ENCODE measurements around the gene MGAT5B.
A peak's percentile ranks its signal among the peaks of the same experiment; 100 is the strongest.
"Not testable (repeated sequence)": the region's sequence is repeated elsewhere in the genome, so short reads cannot be mapped to it uniquely, and the experiment has no call there.

Gene MGAT5B

DNA sequence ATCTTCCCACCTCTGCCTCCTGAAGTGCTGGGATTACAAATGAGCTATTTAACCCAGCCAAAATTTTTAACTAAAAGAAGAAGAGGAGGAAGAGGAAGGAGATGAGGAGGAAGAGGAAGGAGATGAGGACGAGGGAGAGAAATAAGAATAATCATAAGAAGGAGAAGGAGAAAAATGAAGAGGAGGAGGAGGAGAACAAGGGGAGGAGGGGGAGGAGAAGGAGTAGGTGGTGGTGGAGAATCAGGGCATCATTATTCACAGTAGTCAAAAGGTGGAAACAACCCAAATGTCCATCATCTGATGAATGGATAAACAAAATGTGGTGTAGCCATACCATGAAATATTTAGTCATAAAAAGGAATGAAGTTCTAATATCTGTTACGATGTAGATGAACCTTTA, 21.2 kb upstream of the MGAT5B start:
- no peak for DNase-seq (ENCODE audit: low read depth in 2 of 2)

DNA sequence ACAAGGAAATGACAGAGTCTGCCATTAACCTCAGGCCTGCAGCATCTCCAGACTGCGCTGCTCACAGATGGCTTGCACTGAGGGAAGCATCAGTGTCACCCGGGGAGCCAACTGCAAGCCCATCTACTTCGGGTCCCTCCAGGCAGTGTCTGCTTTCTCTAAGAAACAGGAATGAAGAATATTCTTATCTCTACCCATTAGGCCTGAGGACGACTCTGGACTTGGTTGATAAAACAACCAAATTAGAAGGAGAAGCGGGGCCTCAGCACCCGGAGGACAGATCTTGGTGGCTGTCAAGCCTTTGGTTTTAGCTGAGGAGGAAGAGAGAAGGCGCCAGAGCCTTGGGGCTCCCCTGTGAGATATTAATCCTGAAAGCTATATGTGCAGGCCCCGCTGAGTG, 19.5 kb upstream of the MGAT5B start:
- DNase-seq (ENCODE audit: low read depth in 2 of 2): no peak

- DNase-seq (ENCODE audit: low read depth in 2 of 2): not testable (repeated sequence)
Observed at GRCh38 chr17:76849160-76849559, 19.0 kb upstream of the MGAT5B start.

GRCh38 chr17:76852843-76853242, 15.4 kb upstream of the MGAT5B start:
- DNase-seq (ENCODE audit: low read depth in 2 of 2): no peak

- DNase-seq (ENCODE audit: low read depth in 2 of 2): no peak
Observed at GRCh38 chr17:76855105-76855504, 13.1 kb upstream of the MGAT5B start.

- no peak for DNase-seq (ENCODE audit: low read depth in 2 of 2)
Observed at GRCh38 chr17:76862079-76862478, 6.1 kb upstream of the MGAT5B start.

- no peak for DNase-seq (ENCODE audit: low read depth in 2 of 2)
Observed at GRCh38 chr17:76862494-76862893, 5.7 kb upstream of the MGAT5B start.

DNA sequence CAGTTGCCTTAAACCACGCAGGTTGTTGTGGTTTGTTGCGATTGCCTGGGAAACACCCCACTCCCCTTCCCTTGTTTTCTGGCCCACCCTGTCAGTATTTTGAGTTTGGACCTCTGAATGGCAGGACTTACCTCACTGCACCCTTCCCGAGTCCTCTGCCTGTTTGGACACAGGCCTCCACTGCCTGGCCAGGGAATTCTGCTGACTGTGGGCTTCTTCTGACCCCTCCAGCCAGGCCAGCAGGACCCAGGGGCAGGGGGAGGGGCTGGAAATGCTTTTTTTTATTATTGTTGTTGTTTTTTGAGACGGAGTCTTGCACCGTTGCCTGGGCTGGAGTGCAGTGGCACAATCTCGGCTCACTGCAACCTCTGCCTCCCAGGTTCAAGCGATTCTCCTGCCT, 4.2 kb upstream of the MGAT5B start:
- no peak for DNase-seq (ENCODE audit: low read depth in 2 of 2)

GRCh38 chr17:76865174-76865573, 3.0 kb upstream of the MGAT5B start:
- DNase-seq (ENCODE audit: low read depth in 2 of 2): no peak

- DNase-seq (ENCODE audit: low read depth in 2 of 2): no peak
Observed at GRCh38 chr17:76866203-76866602, 2.0 kb upstream of the MGAT5B start.

- DNase-seq (ENCODE audit: low read depth in 2 of 2): no peak
Observed at GRCh38 chr17:76866774-76867577, 1.2 kb upstream of the MGAT5B start.

DNA sequence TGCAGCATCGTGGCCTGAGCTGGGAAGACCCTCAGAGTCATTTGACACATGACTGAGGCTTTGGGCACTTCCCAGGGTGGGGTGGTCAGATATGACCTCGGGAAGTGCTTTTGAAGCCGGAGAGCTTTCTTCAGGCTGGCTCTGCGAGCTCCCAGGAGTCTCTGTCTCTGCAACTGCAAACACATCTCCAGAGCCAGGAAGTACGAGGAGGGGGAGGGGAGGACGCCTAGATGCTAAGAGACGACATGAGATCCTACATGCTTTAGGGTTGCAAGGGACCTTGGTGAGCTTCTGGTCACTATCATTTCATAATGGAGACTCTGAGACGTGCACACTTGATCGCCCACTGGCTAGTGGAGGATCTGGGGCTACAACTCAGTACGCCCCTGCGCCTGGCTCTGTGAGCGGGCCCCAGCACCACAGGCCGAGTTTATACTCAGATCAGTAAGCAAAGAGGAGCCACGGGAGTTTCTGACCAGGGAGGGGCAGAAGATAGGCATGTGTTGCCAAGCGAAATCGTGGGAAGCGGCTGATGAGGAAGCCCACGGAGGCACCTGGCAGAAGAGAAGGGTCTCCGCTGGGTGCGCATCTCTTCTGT, 527 bp upstream of the MGAT5B start:
- DNase-seq (ENCODE audit: low read depth in 2 of 2): no peak

DNA sequence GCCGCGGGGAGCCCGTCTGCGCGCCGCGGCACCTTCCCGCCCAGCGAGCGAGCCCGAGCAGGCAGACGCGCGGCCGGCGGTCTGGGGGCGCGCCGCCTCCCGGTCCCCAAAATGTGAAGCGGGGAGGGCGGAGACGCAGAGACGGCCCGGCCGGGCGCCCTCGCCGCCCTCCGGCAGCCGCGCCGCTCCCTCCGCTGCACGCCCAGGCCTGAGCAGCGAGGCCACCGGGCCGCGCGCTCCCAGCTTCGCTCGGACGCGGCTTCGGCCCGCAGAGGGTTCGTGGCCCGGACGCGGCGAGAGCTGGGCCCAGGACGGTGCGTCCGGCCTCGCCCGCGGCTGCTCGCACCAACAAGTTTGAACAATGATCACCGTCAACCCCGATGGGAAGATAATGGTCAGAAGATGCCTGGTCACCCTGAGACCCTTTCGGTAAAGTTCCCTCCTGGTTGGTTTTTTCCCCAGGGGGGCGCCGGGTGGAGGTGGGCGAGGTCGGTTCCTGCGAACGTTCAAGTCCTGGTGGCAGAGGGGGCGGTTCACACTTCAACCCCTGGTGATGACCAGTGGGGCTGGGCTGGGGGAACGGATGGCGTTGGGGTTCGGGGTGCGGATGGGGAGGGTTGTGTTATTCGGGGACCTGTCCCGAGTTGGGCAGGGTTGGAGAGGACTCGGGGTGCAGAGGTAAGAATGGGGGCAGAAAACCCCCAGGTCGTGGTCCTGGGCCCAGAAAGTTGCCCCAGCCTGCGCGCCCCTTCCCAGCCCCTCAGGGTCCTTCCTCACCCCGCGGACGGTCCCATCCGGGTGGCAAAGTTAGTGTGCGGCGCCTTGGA, 678 bp downstream of the MGAT5B start:
- no peak for DNase-seq (ENCODE audit: low read depth in 2 of 2)

DNA sequence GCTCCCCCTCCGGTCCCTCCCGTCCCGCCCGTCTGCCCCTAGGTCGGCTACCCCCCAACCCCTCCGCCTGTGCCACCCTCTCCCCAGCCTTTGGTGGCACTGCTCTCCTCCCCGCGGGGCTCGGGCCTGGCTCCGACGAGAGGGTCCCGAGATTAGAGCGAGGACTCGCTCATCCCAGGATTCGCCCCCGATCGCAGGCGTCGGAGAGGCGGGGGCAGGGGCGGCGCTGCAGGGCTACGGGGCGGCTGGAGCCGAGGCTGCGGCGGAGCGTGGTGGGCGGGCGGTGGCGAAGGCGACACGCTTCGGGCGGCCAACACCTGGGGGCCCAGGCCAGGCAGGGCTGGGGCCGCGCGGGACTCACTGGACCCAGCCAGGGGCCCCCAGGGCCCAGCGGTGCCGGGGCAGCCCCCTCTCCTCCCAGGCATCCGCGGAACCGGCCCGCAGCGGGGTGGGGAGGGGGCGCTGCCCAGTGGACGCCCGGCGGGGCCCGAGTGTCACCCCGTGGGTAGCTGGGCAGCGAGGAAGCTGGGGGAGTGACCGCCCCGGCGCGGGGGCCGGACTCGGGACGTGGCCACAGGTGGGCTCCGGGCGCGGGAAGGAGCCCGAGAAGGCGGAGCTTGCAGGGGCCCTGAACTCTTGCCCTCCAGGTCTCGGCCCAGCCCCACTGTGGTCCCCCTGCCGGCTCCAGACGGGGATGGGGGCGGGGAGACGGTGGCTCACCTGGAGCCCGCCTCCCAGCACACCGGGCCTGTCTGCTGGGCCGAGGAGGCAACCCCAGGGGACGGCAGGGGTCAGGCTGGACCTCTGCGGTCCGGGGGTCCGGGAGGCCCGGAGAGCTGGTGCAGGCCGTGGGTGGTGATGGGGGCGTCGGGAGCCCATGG, 1.5 kb downstream of the MGAT5B start:
- no peak for DNase-seq (ENCODE audit: low read depth in 2 of 2)

DNA sequence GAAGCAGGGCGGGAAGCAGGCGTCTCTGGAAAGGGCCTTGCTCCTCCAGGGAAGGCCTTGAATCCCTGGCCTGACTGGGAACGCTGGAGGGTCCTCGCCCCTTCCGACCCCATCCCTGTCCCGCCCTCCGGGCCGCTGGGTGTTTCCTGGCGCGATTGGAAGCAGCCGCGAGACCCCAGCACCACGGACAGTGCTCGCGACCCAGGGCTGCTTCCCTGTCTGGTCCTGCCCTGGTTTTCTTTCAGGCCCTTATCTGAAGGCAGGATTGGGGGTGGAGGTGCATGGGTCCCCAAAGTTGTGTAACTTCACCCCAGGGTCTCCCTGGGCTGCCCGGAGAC, 2.1 kb downstream of the MGAT5B start:
- DNase-seq (ENCODE audit: low read depth in 2 of 2): no peak

- DNase-seq (ENCODE audit: low read depth in 2 of 2): no peak
Observed at GRCh38 chr17:76871668-76872067, 3.5 kb downstream of the MGAT5B start.

DNA sequence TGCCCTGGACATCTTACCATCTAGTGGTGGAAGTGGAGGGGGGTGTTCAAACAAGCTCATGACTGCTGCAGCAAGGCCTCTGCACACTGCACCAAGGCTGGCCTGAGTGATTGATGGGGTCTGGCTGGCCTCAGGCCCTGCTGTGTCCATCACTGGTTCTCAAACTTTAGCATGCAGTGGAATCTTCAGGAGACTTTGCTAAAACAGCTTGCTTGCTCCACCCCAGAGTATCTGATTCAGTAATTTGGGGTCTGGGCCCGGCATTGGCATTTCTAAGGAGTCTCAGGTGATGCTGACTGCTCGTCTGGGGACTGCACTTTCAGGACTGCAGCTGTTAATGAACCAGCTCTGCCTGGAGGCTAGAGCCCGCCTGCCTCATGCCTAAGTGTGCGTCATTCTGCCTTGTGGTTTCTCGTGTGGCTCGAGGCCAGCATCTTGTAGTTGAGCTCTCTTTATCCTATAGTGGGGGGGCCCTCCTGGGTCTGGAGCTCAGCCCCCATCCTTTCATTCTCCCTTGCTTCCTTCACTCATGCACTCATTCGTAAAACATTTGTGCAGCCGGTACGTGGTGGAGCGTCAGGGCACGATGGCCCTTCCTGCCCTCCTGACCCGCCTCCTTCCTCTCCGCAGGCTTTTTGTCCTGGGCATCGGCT, 4.1 kb downstream of the MGAT5B start:
- DNase-seq (ENCODE audit: low read depth in 2 of 2): peak in 1 of 2 donors; percentile 8

- no peak for DNase-seq (ENCODE audit: low read depth in 2 of 2)
Observed at GRCh38 chr17:76872874-76873221, 4.6 kb downstream of the MGAT5B start.

GRCh38 chr17:76873856-76874255, 5.7 kb downstream of the MGAT5B start:
- DNase-seq (ENCODE audit: low read depth in 2 of 2): no peak

DNA sequence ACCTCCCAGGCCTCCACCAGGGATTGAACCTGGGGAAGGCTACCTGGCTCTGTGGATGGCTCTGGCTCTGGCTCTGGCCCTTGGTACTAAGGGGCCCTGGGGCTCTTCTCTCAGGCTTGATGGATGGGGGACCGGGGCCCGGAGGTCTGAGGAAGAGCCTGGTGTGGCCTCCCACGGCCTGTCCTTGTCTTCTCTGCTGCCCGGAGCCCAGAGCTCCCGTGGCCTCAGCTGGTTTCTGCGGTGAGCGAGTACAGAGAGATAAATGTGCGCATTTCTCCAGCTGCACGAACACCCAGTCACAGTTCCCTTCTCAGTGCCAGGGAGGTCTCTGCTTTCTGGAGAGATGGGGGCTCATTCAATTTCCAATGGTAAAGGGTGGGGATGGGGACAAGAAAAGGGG, 9.2 kb downstream of the MGAT5B start:
- no peak for DNase-seq (ENCODE audit: low read depth in 2 of 2)

GRCh38 chr17:76878568-76878967, 10.4 kb downstream of the MGAT5B start:
- DNase-seq (ENCODE audit: low read depth in 2 of 2): no peak
